SH-SY5Y (cell line): ENCODE data around the gene RRP9.
A peak's percentile ranks its signal among the peaks of the same experiment; 100 is the strongest.

Experiments
- GATA2 ChIP-seq: IDR thresholded peaks from 2 replicates; pipeline ENCODE4 v1.6.1; 2011; ENCODE audit warnings: mild to moderate bottlenecking, low read depth, low read length
- GATA3 ChIP-seq: IDR thresholded peaks from 2 replicates; pipeline ENCODE4 v1.6.1; 2011; ENCODE audit warnings: low read depth, mild to moderate bottlenecking, low read length, moderate library complexity

Gene RRP9

DNA sequence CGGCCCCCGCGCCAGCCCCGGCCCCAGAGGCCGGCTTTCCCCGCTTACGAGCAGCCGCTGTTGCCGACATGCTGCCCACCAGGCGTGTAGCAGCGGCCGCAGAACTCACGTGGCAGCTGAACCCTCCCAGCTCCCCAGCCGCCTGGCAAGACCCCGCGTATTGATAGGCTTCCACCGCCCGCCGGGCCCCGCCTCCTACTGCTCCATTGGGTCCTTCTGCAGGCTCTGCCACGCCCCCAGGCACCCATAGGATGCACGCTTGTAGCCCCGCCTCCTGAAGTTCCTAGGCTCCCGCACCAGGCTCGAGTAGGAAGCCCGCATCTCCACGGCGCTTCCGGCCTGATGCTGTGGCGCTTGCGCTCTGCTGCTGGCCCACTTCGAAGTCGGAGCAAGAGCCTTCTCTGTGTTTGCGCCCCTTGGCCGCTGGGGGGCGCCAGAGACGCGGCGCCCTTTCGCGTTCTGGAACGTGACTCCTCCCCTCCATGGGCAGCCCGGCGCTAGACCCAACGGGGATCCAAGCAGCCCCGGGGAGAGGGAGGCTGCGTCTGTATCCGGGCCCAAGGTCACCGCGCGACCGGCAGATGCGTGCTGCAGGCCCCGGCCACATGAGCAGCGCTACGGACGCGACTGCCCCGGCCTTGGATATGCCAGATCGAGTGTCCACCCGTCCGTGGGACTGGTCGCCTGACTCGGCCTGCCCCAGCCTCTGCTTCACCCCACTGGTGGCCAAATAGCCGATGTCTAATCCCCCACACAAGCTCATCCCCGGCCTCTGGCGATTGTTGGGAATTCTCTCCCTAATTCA is at the start of gene RRP9, which contains the start of gene PARP3:
Gene RRP9, minus strand, starts transcription at position 107 of the 805 bp plus-strand sequence. Its CDS starts 37 bp downstream, at position 70.
Gene PARP3, plus strand, starts transcription at position 566 of the 805 bp plus-strand sequence. CDS start 993 bp downstream, outside the sequence.
- TF ChIP-seq GATA3 (no peak), GATA2 (no peak)

GRCh38 chr3:51988286-51989146 is 46.8 kb upstream of the RRP9 start:
- no peak for TF ChIP-seq GATA3
- no peak for TF ChIP-seq GATA2

DNA sequence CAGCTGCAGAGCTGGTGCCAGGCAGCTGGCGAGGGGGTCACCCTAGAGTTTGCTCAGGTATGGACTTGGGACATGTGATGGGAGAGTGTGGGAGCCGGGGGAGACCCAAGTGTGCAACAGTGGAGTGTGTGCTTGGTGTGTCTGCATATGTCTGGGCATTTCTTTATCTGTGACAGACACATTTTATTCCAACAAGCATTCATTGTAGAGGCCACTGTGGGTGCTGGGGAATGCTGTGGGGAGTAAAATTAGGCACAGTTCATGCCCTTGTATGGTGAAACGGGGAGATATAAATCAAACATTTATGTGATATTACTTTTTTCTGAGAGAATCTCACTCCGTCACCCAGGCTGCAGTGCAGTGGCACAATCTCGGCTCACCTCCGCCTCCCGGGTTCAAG is 45.9 kb upstream of the RRP9 start:
- no peak for TF ChIP-seq GATA3
- no peak for TF ChIP-seq GATA2

DNA sequence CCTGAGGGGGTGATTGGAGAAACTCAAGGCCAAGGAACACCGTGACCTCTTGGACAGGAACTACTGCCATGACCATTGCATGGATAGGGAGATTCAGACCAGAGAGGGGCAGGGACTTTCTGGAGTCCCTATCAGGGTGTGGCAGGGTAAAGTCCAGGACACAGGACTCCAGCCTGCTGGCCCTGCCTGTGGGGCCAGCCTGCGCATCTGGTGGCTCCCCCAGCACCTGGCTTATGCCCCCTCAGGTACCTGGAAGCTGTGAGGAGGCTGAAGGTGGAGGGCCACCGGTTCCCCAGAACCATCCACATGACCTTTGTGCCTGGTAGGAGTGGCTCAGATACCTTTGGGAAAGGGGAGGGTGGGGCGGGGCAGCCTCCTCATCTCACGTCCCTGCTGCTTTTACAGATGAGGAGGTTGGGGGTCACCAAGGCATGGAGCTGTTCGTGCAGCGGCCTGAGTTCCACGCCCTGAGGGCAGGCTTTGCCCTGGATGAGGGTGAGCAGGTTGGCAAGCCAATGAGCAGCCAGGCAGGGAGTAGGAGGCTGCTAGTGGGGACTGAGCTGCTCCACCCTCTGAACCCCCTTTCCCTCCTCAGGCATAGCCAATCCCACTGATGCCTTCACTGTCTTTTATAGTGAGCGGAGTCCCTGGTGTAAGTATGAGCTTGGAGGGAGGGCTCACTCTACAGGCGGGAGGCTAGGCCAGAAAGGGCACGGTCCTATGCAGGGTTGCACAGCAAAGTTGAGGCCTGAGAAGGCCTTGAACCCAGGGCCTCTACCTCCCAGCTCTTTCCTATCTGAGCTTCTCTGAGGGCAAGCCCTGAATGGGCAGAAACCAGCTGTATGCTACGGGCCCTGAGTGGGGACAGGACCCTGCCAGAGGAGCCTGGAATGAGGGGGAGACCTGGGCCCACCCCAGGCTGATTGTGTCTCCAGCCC is 44.6 kb upstream of the RRP9 start:
- TF ChIP-seq GATA3, result no peak
- no peak for TF ChIP-seq GATA2

DNA sequence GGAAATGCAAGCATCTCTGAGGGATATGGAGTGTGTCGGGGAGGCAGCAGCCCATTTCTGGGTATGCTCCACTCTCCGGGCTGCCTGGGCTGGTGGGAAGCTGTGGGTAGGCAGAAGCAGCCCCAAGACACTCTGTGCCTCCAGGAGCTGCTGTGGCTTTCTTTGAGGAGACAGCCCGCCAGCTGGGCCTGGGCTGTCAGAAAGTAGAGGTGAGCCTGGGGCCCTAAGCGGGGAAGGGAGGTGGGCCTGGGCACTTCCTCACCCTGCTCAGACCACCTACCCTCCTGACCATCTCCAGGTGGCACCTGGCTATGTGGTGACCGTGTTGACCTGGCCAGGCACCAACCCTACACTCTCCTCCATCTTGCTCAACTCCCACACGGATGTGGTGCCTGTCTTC is 43.4 kb upstream of the RRP9 start:
- TF ChIP-seq GATA2 (no peak), GATA3 (no peak)

DNA sequence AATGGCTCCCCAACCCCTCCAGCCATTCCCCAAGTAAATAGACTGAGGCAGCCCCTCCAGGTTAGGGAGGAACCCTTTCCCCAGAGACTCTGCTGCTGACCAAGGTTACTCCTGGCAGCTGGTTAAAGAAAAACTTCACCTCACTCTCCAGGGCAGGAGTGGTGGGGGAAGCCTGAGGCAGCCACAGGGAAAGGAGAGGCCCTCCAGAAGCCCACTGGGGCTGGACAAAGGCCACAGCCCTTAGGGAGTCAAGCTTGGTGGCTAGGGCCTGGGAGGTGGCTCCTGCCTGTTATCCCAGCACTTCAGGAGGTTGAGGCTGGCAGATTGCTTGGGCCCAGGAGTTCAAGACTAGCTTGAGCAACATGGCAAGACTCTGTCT is 42.6 kb upstream of the RRP9 start:
- no peak for TF ChIP-seq GATA3
- TF ChIP-seq GATA2, result no peak

DNA sequence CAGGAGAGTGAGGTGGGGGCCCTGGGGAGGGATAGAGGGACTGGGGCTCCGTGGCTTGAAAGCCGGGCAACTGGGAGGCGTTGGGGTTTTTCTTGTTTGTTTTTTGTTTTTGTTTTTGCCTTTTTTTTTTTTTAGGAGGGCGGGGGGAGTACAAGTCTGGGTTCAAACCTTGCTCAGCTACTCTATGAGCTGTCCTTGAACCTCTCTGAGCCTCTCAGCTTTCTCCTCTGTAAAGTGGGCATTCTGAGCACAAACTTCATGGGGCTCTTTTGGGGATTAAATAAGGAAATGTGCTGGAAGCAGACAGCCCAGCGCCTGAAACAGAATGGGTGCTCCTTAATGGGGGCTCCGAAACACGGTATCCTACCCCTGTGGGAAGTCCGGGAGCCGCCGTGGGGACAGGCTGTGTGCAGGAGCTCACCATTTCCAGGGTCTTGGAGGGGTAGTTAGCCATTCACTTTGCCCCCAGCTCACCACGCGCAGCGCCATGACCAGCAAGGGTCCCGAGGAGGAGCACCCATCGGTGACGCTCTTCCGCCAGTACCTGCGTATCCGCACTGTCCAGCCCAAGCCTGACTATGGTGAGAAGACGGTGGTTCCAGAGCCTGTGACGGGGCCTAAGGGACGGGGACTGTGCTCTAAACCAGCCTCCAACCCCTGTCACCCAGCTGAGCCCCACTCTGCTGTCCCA is 42.0 kb upstream of the RRP9 start:
- TF ChIP-seq GATA3, result no peak
- no peak for TF ChIP-seq GATA2

- peak; percentile 50; the same call in 1 of the 2 replicates for TF ChIP-seq GATA2
- no peak for TF ChIP-seq GATA3
Measured at GRCh38 chr3:51982838-51983577, 41.3 kb upstream of the RRP9 start, which contains the start of gene ACY1. TSS of gene ACY1 (plus strand) at chr3:51983535. CDS start at chr3:51984065, 530 bp downstream.

DNA sequence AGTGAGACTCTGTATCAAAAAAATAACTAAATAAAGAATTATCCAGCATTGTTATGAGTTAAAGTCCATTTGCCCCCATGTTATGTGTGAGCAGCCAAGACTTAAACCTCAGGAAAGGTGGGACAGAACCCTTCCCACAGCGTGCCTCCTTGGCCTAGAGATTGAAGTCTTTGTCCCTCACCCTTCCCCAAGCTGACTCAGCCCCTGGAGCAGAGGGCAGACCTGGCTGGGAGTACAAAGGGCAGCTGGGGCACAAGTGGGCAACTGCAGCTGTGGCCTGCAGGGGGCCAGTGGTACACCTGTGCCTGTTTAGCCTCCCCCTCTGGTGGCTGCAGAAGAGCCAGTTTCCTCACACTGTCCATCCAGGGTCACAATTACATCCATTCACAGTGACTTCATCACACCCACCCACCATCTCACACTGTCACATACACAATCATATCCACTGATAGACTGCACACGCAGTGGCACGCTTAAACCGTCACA is 40.7 kb upstream of the RRP9 start:
- no peak for TF ChIP-seq GATA3

DNA sequence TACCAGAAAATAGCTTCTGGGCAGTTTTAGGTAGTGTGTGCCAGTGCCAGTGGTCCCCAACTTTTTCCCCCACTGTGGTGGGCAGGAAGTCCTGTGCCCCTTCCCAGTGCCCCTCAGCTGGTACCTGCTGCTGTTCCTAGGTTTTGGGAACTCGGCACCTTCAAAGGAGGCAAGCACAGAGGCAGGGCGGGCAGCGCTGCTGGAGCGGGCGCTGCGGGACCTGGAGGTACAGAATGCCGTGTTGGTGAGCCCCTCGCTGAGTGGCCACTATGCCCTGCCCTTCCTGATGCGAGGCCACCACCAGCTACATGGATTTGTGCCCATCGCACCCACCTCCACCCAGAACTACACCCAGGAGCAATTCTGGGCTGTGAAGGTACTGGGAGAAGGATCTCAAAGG is 38.5 kb upstream of the RRP9 start:
- no peak for TF ChIP-seq GATA2

- no peak for TF ChIP-seq GATA2
- TF ChIP-seq GATA3, result no peak
Measured at GRCh38 chr3:51978143-51978502, 36.4 kb upstream of the RRP9 start.

- TF ChIP-seq GATA3 (no peak), GATA2 (no peak)
Measured at GRCh38 chr3:51977446-51978142, 35.9 kb upstream of the RRP9 start.
